ENCODE measurements around the gene ELOVL3. TPM values are rescaled to one million over a fixed set of nuclear protein-coding genes. Genes with fewer than 3 reads are reported as not detected.

The ELOVL3 gene
- total and polyA plus RNA-seq, 8 donors, result 0.16 TPM; not detected in 7

DNA sequence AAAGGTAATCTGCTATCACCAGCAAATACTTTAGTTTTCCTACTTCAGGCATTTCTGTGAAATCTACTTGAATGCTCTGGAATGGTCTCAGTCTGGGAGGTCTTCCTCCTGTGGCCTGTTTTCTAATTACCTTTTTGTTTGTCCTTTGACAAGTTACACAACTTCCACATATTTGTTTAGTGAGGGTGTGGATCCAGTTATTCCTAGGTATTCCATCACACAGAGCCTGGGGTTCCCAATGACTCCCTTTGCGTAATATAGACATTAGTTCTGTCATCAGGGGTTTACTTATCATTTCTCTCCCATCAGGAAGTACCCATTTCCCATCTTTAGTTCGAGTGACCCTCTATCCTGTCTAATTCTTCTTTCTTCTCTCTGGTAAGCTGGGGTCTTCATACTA, 28.1 kb upstream of the ELOVL3 start:
- ATAC-seq (no peak), DNase-seq (no peak), FAIRE-seq (no peak)
- H3K27me3 ChIP-seq, result no peaks in the 10 kb centered on the region
- H3K36me3 ChIP-seq, result no peaks in the 10 kb centered on the region
- H3K4me3 ChIP-seq, result no peak overlapping the region
- H3K4me1 ChIP-seq, result no peaks in the 10 kb centered on the region
- no peak overlapping the region for H3K27ac ChIP-seq
- H3K9me3 ChIP-seq, result no peaks in the 10 kb centered on the region
- 71 to 74% methylated on average over 2 of the region's 2 CpGs for WGBS, 2 donors
- intact Hi-C loops (cut with DNase I), result no loop called here
- TF ChIP-seq, protein P1, sequence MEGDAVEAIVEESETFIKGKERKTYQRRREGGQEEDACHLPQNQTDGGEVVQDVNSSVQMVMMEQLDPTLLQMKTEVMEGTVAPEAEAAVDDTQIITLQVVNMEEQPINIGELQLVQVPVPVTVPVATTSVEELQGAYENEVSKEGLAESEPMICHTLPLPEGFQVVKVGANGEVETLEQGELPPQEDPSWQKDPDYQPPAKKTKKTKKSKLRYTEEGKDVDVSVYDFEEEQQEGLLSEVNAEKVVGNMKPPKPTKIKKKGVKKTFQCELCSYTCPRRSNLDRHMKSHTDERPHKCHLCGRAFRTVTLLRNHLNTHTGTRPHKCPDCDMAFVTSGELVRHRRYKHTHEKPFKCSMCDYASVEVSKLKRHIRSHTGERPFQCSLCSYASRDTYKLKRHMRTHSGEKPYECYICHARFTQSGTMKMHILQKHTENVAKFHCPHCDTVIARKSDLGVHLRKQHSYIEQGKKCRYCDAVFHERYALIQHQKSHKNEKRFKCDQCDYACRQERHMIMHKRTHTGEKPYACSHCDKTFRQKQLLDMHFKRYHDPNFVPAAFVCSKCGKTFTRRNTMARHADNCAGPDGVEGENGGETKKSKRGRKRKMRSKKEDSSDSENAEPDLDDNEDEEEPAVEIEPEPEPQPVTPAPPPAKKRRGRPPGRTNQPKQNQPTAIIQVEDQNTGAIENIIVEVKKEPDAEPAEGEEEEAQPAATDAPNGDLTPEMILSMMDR (IDR thresholded peaks at IDR 0.05), result no peak

DNA sequence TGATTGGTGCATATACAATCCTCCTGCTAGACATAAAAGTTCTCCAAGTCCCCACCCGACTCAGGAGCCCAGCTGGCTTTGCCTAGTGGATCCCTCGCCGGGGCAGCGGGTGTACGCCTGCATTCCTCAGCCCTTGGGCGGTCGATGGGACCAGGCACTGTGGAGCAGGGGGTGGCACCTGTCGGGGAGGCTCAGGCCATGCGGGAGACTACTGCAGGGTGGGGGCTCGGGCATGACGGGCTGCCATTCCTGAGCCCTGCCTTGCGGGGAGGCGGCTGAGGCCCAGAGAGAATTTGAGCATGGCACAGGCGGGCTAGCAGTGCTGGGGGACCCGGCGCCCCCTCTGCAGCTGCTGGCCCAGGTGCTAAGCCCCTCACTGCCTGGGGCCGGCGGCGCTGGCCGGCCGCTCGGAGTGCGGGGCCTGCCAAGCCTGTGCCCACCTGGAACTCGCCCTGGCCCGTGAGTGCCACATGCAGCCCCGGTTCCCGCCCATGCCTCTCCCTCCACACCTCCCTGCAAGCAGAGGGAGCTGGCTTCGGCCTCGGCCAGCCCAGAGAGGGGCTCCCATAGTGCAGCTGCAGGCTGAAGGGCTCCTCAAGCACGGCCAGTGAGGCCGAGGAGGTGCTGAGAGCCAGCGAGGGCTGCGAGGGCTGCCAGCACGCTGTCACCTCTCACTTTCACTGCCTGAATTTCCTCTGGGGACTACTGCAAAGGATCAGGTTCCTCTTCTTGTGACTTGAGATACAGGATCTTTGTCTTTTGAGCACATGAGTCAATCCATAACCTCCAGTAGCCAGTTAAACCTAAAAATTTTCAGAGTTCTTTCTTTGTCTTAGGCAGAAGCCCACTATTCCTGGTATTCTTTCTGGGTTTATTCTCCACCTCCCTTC, 25.1 kb upstream of the ELOVL3 start:
- no peaks in the 10 kb centered on the region for H3K9me3 ChIP-seq
- no peak for ATAC-seq
- peak in 1 of 6 donors; percentile 62 for DNase-seq
- H3K4me1 ChIP-seq, result no peaks in the 10 kb centered on the region
- TF ChIP-seq, protein P1 (IDR thresholded peaks at IDR 0.05), result no peak
- WGBS, 2 donors, result 90 to 93% methylated on average over 27 to 34 of the region's 34 CpGs
- no peak overlapping the region for H3K27ac ChIP-seq
- no peaks in the 10 kb centered on the region for H3K36me3 ChIP-seq
- no peaks in the 10 kb centered on the region for H3K27me3 ChIP-seq
- no peak for FAIRE-seq
- intact Hi-C loops (cut with DNase I), result no loop called here
- no peak overlapping the region for H3K4me3 ChIP-seq

DNA sequence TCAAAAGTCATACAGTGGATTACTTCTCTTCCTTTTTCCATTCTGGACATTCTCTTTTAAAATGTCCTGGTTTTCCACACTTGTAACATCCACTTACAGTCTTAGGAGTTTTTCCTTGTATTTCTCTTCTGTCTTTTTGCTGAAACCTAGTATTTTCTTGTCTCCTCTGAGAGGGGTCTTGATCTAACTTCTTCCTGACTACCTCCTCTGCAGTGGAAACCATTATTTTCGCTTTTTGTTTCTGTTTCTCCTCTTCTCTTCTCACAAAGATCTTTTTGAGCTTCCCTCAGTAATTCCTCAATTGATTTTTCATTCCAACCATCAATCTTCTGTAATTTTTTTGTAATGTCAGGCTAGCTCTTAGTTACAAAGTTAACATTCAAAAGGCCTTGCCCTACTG, 23.7 kb upstream of the ELOVL3 start:
- 49 to 50% methylated on average over 1 of the region's 1 CpG for WGBS, 2 donors
- no peak for FAIRE-seq
- no peak for ATAC-seq
- H3K9me3 ChIP-seq, result no peaks in the 10 kb centered on the region
- H3K4me3 ChIP-seq, result no peak overlapping the region
- H3K27me3 ChIP-seq, result no peaks in the 10 kb centered on the region
- TF ChIP-seq, protein P1 (IDR thresholded peaks at IDR 0.05), result no peak
- H3K27ac ChIP-seq, result no peak overlapping the region
- no peaks in the 10 kb centered on the region for H3K4me1 ChIP-seq
- intact Hi-C loops (cut with DNase I), result no loop called here
- DNase-seq, result no peak
- H3K36me3 ChIP-seq, result no peaks in the 10 kb centered on the region

DNA sequence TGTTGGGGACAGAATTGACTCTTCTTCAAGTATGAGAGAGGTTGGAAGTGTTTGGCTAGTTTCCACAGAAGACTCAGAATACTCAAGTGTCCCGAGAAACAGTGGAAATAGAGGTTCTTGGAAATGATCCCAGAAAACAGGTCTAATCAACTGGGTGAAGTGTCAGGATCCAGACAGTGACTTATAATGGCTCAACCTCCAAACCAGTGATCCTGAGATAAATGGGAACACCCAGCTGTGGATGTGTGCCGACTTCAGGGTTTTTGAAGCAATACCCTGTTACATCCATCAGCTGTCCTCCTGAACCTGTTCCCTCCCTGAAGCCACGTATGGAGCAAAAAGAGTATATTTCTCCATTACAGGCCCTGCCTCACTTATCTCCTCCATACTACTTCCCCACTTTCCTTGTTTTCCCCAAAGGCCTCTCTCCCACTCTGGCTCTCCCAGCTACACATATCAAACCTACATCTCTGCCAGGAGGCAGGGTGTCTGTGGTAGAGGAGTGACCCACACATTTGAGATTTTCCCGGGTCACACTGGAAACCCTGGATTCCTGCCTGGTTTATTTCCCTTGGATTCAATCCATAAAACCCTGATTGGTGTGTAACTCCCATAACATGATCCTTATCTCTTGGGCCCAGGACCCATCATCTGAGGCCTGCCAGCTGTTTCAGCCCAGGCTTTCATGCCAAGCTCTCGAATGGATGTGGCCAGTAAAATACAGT, 17.6 kb upstream of the ELOVL3 start:
- Histone ChIP-seq H3K9me3 (no peaks in the 10 kb centered on the region), H3K4me1 (no peaks in the 10 kb centered on the region), H3K27ac (no peak overlapping the region), H3K27me3 (no peaks in the 10 kb centered on the region), H3K36me3 (no peaks in the 10 kb centered on the region), H3K4me3 (no peak overlapping the region)
- 45 to 48% methylated on average over 5 of the region's 5 CpGs for WGBS, 2 donors
- no peak for DNase-seq
- TF ChIP-seq, protein P1 (IDR thresholded peaks at IDR 0.05), result no peak
- intact Hi-C loops (cut with DNase I), result no loop called here
- no peak for FAIRE-seq
- ATAC-seq, result no peak

Data from pancreas (tissue), 10 donors.